Stimulated activated CD8-positive, alpha-beta memory T cell treated with anti-CD3 and anti-CD28 coated beads, Interleukin-7, amount 100 ng/mL, for 4 hours (primary cell): ENCODE results near the gene DYRK1A.
A peak's percentile ranks its signal among the peaks of the same experiment; 100 is the strongest.

Experiments used
- DNase-seq, 2 donors: peaks; one replicate each; pipeline ENCODE4 v3.0.0-alpha.2; 2020; ENCODE audit warnings: low read depth in 2 of 2

The DYRK1A gene

DNA sequence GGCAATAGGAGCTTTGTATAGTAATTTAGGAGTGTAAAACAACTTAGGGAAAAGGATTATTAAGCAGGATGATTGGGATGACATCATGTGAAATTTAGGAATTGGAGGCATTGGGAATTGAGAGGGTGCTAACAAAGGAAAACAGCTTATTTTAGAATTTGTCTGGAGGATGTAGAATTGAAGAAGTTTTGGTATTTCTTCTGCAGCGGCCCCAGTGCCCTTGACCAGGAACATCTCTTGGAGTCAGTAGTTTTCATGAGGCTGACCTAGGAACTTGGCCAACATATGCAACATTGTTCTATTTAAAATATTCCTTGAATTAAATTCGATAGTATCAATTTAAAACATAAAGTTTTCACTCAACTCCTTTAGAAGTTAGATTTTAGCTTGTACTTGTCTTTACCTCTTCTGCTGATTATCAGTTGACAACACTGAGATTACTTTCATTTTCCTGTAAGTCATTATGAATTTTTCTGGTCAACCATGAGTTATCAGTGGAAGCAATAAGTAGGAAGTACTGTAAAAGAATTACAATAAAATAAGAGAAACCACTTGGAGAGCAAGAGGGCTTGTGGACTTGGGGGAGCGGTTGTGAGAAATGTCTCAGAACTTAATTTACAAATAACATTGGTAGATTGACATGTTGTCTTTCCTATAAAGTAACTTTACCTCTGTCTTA, 52.8 kb downstream of the DYRK1A start:
- DNase-seq = no peak

DNA sequence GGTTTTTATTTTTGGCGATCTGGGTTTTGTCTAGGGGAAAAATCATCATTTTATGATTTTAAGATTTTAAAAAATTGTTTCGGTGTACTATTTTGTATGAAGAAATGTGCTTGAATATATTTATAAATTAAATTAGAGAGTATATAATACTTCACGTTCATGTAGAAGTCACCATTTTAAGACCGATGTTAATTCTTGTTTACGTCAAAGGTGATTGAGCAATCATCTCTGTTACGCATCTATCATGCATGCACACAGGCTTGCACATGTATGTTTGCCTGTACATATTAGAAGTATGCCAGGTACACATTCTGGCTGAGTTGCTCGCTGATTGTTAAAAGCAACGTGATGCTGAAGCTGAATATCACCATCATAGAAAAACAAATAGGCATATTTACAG, 54.7 kb downstream of the DYRK1A start:
- no peak for DNase-seq

DNA sequence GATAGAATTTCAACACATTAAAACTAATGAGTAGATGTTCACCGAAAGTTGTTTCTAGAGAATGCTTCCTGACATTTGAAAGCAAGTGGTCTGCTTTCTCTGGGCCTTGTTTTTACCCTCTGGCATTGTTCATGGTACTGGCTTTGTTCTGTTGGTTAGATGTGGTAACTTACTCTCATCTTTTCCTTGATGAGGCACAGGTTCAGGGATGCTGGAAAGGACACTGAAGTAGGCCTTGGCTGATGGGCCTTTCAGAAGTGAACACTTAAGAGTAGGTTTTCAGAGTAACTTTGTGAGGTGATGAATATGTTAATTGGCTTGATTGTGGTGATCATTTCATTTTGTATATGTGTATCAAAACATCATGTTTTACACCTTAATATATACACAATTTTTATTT, 55.8 kb downstream of the DYRK1A start:
- no peak for DNase-seq

DNA sequence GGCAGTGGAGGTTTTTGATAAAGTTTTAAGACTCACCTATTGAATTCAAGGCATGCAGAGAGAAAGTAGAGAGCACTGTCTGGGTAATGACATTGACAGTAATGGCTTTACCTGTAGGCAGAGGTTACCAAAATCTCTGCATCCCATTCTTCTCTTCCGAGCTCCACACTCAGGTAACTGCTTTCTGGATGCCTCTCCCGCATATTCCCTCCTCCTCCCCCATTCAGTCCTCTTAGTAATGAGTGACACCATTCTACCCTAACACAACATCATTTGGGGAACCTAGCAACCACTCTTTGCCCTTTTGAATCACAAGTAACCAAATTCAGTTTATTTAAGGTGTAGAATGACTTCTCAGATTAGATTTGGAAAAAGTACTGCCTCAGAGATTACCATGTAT, 56.5 kb downstream of the DYRK1A start:
- DNase-seq = no peak

DNA sequence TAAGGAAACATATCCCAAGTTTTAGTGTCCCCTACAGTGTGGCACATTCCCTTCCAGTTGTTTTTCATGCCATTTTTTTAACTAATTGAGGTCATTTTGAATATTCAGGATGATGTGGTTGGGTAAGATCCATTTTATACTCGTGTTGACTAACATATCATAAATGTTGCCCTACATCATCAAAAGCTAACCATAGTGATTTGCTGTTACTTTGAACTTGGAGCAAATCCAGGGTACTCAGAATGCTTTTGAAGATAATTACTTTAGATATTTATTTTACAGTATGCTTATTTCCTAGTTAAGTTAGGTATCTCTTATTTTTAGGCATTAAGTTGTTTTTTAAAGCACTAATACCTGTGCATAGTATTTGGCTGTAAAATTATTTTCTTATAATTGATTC, 57.8 kb downstream of the DYRK1A start:
- DNase-seq = no peak

DNA sequence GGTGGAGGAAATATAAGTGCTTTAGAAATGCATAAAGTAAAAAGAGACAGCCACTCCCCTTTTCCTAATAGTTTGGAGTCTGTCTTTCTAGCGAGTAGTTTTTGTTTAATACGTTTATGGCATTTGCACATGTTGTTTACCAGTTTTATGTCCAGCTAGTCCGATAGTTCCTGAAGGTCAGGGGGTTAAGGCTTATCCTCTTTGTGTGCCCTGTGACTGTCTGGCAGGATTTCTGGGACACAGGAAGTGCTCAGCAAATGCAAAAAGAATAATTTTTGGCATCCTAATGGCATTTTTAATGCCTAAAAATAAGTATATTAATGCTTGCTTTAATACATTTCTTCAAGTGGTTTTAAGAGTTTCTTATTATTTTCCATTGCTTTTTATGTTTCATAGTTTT, 58.4 kb downstream of the DYRK1A start:
- DNase-seq = no peak

DNA sequence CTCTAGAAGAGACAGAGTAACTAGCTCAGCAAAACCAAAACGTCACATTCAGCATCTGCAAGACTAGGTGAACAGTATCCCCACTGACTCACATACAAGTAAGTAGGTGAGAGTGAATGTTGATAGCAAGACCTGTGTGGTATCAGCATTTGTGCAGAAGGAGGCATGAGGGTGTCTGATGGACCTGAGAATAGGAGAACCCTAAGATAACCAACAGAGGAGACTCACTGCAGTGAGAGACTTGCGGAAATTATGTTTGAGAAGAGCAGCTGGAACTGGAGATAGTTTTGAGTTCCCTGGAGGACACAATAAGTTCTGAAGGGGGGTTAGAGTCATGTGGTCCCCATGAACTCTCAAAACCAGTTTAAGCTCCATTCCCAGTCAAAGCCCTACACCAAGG, 59.1 kb downstream of the DYRK1A start:
- no peak for DNase-seq

DNA sequence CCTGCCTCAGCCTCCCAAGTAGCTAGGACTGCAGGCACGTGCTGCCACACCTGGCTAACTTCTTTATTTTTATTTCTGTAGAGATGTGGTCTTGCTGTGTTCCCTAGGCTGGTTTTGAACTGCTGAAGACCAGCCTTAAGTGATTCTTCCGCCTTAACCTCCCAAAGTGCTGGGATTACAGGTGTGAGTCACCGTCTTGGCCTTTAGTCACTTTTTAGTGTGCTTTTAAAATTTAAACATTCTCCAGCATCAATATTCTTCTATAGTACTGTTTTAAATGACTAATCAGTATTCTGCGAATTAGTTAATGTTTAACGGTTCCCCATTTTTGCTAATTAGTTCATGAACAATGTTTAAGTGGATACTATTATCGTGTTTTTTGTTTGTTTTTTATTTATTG, 60.6 kb downstream of the DYRK1A start:
- DNase-seq = no peak

DNA sequence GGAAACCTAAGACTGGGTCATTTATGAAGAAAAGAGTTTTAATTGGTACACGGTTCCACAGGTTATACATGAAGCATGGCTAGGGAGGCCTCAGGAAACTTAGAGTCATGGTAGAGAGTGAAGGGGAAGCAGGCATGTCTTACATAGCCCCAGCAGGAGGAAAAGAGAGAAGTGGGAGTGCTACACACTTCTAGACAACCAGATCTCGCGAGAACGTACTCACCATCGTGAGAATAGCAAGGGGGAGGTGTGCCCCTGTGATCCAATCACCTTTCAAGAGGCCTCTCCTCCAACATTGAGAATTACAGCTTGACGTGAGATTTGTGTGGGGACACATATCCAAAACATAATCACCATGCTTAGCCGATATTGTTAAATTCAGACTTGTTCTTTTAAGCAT, 62.8 kb downstream of the DYRK1A start:
- no peak for DNase-seq

DNA sequence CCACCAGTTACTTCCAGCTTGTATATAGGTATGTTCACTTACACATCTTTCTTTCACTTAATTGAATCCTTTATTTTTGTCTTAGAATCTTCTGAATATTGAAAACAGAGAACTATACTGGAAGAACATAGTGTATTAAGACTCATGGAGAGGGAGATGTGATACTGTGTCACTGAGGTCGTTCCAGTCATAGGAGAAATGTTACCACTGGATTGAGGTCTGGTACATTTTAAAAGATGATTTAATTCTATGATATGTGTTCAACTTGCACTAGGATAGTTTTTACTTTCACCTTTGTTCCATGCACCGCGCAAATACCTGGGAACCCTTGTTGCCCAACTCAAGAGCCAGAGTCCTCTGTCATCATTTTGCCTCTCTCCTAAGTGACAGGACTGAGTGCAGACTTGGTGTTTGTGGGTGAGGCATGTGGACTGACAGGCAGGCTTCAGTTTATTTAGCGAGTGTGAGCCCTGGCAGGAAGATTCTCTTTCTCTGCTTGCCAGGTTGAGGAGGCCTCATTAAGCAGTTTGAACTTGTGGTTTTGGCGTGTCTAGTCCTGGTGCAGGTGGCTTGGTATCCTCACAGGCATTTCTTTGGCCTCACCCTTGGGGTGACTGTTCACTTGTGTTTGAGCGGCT, 63.7 kb downstream of the DYRK1A start:
- no peak for DNase-seq

DNA sequence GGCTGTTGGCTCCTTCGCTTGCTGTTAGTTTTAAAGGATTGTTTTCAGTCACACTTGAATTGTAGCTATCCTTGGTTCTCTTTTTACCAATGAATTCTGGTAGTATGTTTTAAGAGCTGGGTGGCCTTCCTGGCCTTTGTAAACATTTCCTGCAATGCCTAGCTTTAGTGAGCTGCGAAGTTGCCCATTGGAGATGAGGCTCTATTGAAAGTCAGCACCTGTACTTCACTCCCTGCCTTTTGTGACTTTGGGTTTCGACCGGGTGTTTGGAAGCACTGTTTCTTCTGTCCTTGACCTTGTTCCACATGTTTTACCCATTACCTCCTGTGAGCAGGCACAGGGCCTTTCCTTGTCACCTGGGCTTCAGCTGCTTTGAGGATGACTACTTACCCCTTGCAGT, 64.7 kb downstream of the DYRK1A start:
- DNase-seq = no peak

DNA sequence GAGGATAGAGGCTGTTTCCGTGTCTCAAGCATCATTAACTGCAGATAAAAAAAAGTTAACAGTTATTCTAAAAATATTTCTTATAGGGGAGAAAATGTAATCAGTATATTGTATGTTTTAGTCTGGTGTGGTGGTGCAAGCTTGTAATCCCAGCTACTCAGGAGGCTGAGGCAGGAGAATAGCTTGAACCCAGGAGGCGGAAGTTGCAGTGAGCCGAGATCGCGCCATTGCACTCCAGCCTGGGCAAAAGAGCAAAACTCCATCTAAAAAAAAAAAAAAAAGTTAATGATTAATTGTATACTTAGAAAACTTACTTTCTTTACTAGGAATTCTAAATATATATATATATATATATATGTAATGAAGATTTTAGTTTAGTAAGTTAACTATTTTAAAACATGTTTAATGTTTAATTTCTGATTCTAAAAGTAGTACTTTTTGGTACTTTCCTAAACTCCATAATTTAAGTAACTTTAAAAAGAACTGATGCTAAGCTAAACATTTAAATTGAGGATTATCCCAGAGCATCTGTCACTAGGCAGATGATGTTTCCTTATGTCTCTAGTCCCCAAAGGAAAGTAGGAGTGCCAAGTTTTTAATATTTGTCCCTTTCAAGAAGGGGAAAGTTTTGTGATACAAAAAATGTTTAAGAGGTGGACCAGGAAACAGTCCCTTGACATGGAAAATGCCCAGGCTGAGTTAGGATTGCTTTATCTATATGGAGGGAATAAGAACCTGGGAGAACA, 66.3 kb downstream of the DYRK1A start:
- DNase-seq = no peak

DNA sequence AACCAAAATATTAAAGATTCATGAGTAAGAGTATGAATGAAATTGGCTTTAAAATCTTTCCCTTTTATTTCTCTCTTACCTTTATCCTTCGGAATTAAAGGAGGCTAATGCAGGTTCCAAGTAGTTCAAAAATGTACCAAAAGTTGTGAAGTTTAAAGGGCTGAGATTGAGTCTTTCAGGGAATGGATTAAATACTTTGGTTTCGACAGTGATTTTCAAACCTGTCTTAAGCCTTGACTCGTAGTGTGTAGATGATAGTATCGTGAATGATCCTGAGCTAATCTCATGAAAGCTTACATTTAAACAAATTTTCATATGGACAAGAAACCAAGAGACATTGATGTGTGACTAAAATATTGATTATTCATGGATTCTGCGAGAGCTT, 66.9 kb downstream of the DYRK1A start:
- no peak for DNase-seq

DNA sequence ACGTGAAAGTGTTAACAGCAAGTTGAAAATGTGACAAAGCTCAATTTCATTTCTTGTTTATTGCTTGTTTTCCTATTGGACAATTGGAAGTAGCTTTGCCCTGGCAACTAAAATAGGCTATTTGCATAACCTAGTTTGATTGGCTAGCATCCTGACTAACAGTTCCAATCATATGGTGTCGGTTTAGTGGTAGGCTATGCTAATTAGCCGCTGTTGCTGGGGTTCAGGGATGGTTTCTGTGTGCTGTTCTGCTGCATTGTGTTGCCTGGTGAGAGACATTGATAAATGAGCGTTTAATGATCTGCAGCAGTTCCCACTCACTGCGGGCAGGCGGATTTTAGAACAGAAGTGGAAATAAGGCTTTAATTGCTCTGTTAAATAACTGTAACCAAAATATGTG, 68.5 kb downstream of the DYRK1A start:
- peak in 1 of 2 donors; percentile 32 for DNase-seq

DNA sequence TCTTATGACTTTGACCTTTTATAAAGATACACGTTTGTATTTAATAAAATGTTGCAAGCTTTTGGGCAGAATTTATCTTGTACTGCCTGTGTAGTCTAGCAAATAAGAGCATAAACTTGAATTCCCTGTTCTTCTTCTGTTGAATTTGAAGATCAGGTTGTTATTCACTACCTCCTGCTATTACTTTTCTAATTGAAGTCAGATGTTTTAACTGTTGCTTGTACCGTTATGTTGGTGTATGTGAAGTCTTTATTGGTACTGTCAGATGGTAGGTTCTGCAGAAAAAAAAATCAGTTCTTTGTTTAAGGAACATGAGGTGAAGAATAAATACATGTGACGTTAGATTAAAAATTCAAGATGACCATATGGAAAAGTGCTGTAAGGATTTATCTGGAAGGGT, 69.1 kb downstream of the DYRK1A start:
- DNase-seq = no peak

DNA sequence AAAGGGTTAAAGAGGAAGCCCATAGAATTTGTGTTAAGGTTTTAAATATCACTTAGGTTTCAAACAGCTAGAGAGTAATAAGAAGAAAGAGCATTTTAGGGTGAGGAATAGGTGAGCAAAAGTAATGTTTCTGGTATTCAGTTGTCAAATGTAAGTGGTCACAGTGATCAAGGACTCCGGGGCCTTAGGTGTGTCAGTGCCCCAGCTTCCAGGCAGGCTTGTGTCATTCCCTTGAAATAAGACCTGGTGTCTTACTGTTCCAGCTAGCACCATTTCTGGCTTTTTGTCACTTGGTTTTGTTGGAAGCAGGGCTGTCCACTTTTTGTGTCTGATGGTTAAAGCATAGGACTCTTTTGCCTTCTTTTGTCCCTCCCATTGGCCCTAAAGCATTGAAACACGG, 69.6 kb downstream of the DYRK1A start:
- DNase-seq = no peak

DNA sequence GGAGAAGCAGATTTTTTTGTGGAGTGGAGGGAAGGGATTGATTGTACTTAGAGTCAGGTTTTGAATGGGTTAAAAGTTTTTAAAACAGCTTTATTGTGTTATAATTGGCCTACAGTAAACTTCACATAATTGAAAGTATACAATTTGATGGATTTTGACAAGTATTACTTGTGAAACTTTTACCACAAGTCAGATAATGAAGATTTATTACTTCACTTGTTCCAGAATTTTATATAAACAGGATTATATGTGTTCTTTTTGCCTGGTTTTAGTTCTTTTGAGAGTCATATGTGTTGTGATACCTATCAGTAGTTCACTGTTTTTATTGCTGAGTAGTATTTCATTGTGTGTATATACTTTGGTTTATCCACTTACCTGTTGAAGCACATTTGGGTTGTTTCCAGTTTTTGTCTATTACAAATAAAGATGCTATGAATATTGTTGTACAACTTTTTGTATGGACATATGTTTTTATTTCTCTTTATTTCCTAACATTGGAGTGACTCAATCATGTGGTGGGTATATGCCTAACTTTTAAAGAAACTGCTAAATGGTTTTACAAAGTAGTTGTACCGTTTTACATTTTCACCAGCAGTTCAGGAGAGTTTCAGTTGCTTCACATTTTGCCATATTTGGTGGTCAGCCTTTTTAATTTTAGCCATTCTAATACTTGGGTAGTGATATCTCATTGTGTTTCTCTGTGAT, 71.0 kb downstream of the DYRK1A start:
- no peak for DNase-seq

DNA sequence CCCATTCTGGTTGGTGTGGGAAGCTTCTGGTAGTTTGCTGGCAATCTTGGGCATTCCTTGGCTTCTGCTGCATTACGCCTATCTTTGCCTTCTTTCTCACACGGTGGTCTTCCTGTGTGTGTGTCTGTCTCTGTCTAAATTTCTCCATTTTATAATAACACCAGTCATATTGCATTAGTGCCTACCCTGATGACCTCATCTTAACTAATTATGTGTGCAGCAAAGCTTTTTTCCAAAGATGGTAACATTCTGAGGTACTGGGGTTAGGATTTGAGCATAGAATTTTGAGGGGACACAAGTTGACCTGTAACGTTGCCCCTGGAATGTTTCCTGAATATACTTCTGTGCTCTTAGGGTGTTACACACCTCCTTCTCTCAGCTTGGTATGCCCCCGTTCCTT, 77.1 kb downstream of the DYRK1A start:
- no peak for DNase-seq

DNA sequence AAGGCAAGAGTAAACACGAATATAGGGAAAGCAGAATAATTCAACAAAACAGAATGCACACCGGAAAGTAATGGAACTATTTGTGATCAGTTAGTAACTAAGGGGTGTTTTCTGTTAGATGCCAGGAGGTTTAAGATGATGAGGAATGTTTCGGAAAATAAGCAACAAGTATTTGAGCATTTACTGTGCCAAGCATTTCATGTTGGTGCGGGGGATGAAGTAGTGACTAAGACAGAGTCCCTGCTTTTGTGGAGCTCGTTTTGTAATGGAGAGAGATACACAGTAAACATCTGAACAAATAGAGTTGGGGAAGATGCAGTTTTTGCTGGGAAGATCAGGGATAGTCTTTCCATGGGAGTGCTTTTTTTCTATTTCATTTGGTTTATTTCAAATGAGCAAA, 78.7 kb downstream of the DYRK1A start:
- DNase-seq = no peak

DNA sequence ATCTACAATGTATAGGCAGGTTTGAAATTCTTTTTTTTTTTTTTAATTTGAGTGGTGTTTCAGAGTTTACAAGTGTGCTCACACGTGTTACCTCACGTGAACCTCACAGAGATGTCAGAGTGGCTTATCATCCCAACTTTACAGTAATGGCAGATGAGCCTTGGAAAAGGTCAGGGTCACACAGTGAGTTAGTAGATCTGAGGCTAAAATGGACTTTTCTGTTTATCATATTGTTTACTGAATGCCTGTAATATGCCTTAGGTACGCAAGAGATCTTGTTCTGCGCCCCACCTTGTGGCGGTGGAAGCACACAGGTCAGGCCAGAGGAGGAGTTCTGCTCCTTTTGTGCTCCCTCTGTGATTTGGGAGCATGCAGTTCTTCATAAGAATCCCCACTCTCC, 80.0 kb downstream of the DYRK1A start:
- DNase-seq = no peak

DNA sequence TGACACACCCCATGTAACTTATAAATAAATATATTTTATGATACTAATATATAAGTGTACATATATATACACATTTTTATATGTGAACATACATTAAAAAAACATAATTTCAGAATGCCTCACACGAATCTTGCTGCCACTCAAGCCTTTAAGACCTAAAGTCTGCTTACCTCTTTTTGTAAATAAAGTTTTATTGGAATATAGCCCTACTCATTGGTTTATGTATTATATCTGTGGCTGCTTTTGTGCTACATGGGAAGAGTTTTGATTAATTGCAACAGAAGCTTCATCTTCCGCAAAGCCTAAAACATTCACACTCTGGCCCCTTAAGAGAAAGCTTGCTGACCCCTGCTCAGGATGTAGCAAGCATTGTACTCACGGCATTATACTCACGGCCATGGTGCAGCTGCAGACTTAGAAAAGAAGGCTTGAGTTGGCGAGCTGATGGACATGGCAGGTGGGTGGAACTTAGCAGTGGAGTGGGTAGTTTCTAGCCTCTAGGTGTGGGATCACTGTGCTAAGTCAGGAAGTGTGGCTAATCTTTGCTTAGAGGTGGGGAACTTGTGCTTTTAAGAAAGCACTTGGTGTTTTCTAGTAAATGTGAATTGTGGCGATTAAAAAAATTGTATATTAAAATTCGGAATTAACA, 80.8 kb downstream of the DYRK1A start:
- DNase-seq = no peak

DNA sequence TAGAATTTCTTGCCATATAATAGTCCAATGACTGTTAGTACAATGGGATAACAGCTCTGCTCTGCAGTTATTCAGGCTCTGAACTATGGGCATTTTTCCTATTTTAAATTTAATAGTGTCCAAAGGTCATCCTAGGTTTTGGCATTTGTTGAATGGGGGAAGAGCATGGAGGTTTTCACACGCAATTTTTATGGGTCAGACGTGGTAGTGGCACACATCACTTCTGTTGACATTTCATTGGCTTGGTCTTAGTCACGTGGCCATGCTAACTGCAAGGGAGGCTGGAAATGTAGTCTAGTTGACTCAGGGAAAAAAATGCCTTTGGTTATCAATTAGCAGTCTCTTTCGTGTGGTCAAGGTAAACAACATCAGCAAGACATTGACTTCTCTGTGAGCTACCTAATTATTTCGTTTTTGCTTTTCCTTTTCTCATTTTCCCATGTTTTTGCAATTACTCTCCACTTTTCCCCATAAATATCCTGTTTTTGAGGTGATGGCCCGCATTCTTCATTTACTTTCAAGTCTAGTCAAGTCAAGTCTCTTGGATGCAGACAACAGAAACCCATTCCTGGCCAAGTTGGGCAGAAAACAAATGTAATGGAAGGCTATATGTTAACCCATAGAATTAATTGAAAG, 82.8 kb downstream of the DYRK1A start:
- no peak for DNase-seq
